Right lobe of liver (tissue), 6 donors: Measurements from ENCODE around the gene TRAPPC2. TPM values are rescaled to one million over a fixed set of nuclear protein-coding genes. Genes with fewer than 3 reads are reported as not detected.

Experiments
- ATAC-seq, 4 donors: fragments of 200-7000 bp; cut with Tn5 transposase; one replicate each; pipeline ENCODE4 v1.9.1; 2020; ENCODE audit warnings: mild to moderate bottlenecking in 4 of 4, moderate library complexity in 4 of 4
- DNase-seq, 3 donors: peaks; one replicate each; pipeline ENCODE4 v3.0.0-alpha.2; 2020
- H3K27ac ChIP-seq, 3 donors: fragments of 200-600 bp; one replicate each; pipeline ENCODE4 v1.8.0; 2022
- H3K27me3 ChIP-seq, 2 donors: fragments of 200-600 bp; one replicate each; pipeline ENCODE4 v1.8.0; 2022
- H3K36me3 ChIP-seq, 4 donors: fragments of 200-600 bp; sonication (generic) in 1 of 4; one replicate each; pipeline versions ENCODE4 v1.5.1 to v1.8.0; 2017 to 2022; ENCODE audit warnings: control low read depth in 1 of 4
- H3K4me1 ChIP-seq, 4 donors: fragments of 200-600 bp; sonication (generic) in 1 of 4; one replicate each; pipeline versions ENCODE4 v1.5.1 to v1.8.0; 2017 to 2022; ENCODE audit warnings: control low read depth in 1 of 4
- H3K4me3 ChIP-seq, 3 donors: fragments of 200-600 bp; one replicate each; pipeline ENCODE4 v1.8.0; 2022
- H3K9me3 ChIP-seq, 4 donors: fragments of 200-600 bp; sonication (generic) in 1 of 4; one replicate each; pipeline versions ENCODE4 v1.5.1 to v1.8.0; 2017 to 2022; ENCODE audit warnings: control low read depth in 1 of 4
- POLR2A ChIP-seq: fragments of 450-650 bp; IDR thresholded peaks from one replicate; pipeline ENCODE4 v1.6.1; 2017; ENCODE audit warnings: antibody characterized with exemption, mild to moderate bottlenecking
- WGBS: methylation state at CpG from one replicate; pipeline ENCODE4 v1.1.6; 2018; ENCODE audit warnings: low coverage, low lambda C conversion rate; ENCODE audit not compliant: insufficient coverage; ENCODE audit errors: missing lambda C conversion rate; 5-methylcytosine and 5-hydroxymethylcytosine counted together
- intact Hi-C, 2 donors: fragments of 100-400 bp; cut with DNase I; formaldehyde crosslinking; loops; one replicate each; pipeline versions ENCODE4 v1.11.2 to v1.14.1; 2022
- total RNA-seq, 6 experiments: library from RNA; depleted of rRNA in 2 of 6; stranded (reverse); fragments of >200 nt in 2 of 6; fragmentation: NEBNext Ultra II Directional in 3 of 6; extraction: Animal tissue kit (Norgen Biotek cat#: 25700) in 3 of 6; gene quantifications; one replicate each; pipeline versions ENCODE4 v1.1.0 to v1.2.4, GENCODE V29; 2016 to 2023
- TF ChIP-seq, protein P1 (sequence below), 4 donors: fragments of 200-600 bp in 3 of 4; fragments of 450-650 bp in 1 of 4; IDR thresholded peaks; one replicate each; pipeline versions ENCODE4 v1.5.1 to v1.8.0; 2016 to 2022; ENCODE audit warnings: antibody characterized with exemption in 4 of 4, mild to moderate bottlenecking in 2 of 4
- donor health status: DM: no; HTN: yes; CAD: no.
- donor health status: DM: no; HTN: no; CAD: no.
- donor health status: DM: no; HTN: no; CAD: no.
- donor health status: DM: no; HTN: yes; CAD: no.
- donor health status: DM: no; HTN: yes; CAD: no.

TRAPPC2 gene
- total RNA-seq, 6 experiments from 2014 or later = 6.3 to 13.8 (median 8.5) TPM

DNA sequence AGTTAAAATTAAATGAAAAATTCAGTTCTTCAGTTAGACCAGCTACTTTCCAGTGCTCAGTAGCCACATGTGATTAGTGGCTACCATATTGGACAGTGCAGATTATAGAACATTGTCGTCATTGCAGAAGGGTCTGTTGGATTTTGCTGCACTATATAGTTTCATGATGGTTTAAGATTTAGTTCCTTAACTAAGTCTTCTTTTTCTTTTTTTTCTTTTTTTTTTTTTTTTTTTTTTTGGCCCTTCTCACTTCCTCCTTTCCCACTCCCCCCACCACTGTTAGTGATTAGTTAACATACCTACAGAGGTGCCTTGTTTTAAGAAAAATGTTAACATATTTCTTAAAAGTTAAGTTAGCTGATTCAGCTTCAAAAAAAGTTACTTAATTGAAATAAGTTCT is 36.4 kb downstream of the TRAPPC2 start:
- no peak overlapping the region for H3K4me3 ChIP-seq
- no peak overlapping the region for H3K27ac ChIP-seq
- H3K27me3 ChIP-seq = no peaks in the 10 kb centered on the region
- no peak for TF ChIP-seq POLR2A
- TF ChIP-seq, protein P1, sequence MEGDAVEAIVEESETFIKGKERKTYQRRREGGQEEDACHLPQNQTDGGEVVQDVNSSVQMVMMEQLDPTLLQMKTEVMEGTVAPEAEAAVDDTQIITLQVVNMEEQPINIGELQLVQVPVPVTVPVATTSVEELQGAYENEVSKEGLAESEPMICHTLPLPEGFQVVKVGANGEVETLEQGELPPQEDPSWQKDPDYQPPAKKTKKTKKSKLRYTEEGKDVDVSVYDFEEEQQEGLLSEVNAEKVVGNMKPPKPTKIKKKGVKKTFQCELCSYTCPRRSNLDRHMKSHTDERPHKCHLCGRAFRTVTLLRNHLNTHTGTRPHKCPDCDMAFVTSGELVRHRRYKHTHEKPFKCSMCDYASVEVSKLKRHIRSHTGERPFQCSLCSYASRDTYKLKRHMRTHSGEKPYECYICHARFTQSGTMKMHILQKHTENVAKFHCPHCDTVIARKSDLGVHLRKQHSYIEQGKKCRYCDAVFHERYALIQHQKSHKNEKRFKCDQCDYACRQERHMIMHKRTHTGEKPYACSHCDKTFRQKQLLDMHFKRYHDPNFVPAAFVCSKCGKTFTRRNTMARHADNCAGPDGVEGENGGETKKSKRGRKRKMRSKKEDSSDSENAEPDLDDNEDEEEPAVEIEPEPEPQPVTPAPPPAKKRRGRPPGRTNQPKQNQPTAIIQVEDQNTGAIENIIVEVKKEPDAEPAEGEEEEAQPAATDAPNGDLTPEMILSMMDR (IDR thresholded peaks at IDR 0.05) = no peak
- H3K36me3 ChIP-seq = no peaks in the 10 kb centered on the region
- H3K9me3 ChIP-seq = no peaks in the 10 kb centered on the region
- H3K4me1 ChIP-seq = no peaks in the 10 kb centered on the region
- intact Hi-C loops = no loop called here
- no peak for ATAC-seq
- no peak for DNase-seq
- 57% methylated on average over 1 of the region's 1 CpG for WGBS

DNA sequence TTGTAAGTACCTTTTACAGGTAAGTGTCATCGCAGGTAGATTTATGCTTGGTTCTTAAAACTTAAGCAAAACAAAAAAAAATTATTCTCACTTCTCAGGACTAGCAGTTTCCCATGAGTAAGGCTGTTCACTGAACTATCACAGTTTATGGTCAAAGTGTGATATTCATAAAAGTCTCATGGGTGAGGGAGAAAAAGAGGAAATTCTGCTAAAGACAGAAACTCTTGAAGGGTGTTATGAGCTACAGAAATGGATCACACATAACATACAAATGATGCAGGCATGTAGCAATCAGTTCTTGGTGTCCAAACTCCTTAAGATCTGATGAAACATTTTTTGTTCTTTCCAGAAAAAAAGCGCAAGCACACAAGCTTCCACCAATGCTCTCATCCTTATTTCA is 37.0 kb downstream of the TRAPPC2 start:
- TF ChIP-seq, protein P1 (IDR thresholded peaks at IDR 0.05) = no peak
- no peak for TF ChIP-seq POLR2A
- H3K27ac ChIP-seq = no peak overlapping the region
- ATAC-seq (peak in 1 of 4 donors; percentile 11), DNase-seq (no peak)
- no peaks in the 10 kb centered on the region for H3K9me3 ChIP-seq
- no peaks in the 10 kb centered on the region for H3K27me3 ChIP-seq
- H3K4me1 ChIP-seq = peaks cover 0 to 4% (median 0%) of the 10 kb centered on the region in 4 donors
- WGBS = 78% methylated on average over 2 of the region's 2 CpGs
- intact Hi-C loops = no loop called here
- no peak overlapping the region for H3K4me3 ChIP-seq
- no peaks in the 10 kb centered on the region for H3K36me3 ChIP-seq

DNA sequence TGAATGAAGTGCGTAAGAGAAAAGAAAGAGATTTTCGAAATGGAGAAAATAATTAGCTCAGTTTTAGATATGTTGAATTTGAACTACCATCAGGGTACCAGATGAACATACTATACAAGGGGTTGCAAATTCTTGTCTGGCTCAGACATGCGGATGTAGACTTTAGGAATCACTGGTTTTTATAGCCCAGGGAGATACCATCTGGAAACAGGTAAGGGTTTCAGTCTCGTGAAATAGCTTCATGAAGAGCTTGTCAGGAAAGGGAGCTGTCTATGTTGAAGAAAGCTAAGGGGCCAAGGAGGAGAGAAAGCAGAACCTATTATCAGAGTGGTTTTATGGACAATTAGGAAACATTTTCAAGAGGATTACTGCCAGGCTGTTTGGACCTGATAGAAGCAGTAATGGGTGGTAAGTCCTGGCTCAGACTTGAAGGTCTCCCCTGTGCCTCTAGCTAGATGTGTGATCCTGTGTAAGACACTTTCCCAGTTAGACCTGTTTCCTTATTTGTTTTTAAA is 38.8 kb downstream of the TRAPPC2 start:
- Histone ChIP-seq H3K4me3 (no peak overlapping the region), H3K4me1 (peaks cover 0 to 7% (median 0%) of the 10 kb centered on the region in 4 donors), H3K9me3 (no peaks in the 10 kb centered on the region), H3K27ac (no peak overlapping the region), H3K27me3 (no peaks in the 10 kb centered on the region), H3K36me3 (no peaks in the 10 kb centered on the region)
- TF ChIP-seq POLR2A = no peak
- TF ChIP-seq, protein P1 (IDR thresholded peaks at IDR 0.05) = no peak
- intact Hi-C loops = no loop called here
- no peak for ATAC-seq
- WGBS = 63% methylated on average over 4 of the region's 4 CpGs
- no peak for DNase-seq

DNA sequence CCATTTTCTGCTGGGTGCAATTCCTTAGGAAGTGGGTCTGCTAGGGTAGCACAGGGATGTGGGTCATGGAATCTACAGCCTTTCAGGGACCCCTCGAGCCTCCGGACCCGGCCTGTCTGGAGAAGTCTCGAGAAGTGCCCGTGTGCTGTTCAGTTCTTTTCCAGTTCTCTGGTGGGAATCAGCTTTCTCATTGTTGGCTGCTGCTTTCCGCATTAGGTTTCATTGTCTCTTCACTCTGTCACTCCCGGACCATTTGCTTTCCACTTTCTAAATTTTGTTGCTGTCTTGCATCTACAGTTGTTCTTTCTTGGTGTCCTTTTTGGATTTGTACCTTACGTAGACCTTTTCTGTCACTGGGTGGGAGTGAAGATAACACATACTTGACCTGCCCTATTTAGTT is 39.4 kb downstream of the TRAPPC2 start:
- DNase-seq (no peak), ATAC-seq (no peak)
- intact Hi-C loops = no loop called here
- TF ChIP-seq, protein P1 (IDR thresholded peaks at IDR 0.05) = no peak
- WGBS = 61% methylated on average over 6 of the region's 8 CpGs
- H3K36me3 ChIP-seq = no peaks in the 10 kb centered on the region
- no peak overlapping the region for H3K4me3 ChIP-seq
- peaks cover 0 to 3% of the 10 kb centered on the region in 2 donors for H3K27me3 ChIP-seq
- H3K9me3 ChIP-seq = no peaks in the 10 kb centered on the region
- H3K27ac ChIP-seq = no peak overlapping the region
- peaks cover 0 to 11% (median 0%) of the 10 kb centered on the region in 4 donors for H3K4me1 ChIP-seq

DNA sequence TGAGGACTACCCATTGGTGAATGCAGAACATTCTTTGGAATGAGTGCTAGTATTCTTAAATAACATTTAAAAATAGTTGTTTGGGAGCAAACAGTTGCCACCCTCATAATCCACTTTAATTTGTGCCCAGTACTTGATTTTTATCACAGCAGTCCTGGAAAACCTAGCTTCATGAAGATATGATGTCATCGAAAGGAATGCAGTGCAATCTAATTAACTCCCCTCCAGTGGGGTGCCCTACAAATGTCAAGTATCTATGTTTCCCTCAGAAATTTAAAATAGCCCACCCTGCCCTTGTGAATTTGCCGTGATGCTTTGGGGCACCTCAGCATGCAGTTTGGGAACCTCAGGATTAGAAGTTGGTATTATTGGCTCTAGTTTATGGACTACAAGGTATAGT is 40.1 kb downstream of the TRAPPC2 start:
- Histone ChIP-seq H3K36me3 (no peaks in the 10 kb centered on the region), H3K27ac (no peak overlapping the region), H3K4me3 (no peak overlapping the region), H3K27me3 (peaks cover 0 to 3% of the 10 kb centered on the region in 2 donors), H3K9me3 (no peaks in the 10 kb centered on the region), H3K4me1 (peaks cover 0 to 11% (median 0%) of the 10 kb centered on the region in 4 donors)
- WGBS = 59% methylated on average over 2 of the region's 2 CpGs
- TF ChIP-seq, protein P1 (IDR thresholded peaks at IDR 0.05) = no peak
- no peak for TF ChIP-seq POLR2A
- intact Hi-C loops = no loop called here
- no peak for DNase-seq
- no peak for ATAC-seq
